Measurements from ENCODE around the gene CTSS. TPM values are rescaled to one million over a fixed set of nuclear protein-coding genes. Genes with fewer than 3 reads are reported as not detected.
"Not testable (repeated sequence)": the region's sequence is repeated elsewhere in the genome, so short reads cannot be mapped to it uniquely, and the experiment has no call there.

The CTSS gene
- total RNA-seq, 2 donors from 2014 or later: 11.3 to 24.6 TPM

DNA sequence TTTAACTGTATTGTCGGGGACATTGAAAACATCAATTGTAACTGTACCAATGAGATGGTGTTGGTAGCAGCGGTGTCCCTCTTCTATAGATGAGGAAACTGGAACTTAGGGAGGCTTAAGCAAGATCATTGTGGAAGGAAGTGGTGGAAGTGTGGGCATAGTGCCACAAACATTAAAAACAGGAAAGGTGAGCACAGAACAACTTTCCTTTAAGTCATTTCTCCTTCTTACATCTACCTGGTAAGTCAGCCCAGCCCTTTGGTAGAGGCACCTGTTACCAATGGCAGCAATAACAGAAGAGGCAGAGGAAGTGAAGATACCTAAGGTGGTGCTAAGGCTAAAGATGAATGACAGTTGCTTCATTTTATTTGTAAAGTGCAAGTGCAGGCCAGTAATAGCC is 12.0 kb upstream of the CTSS start:
- intact Hi-C loops (cut with DNase I): no loop called here
- no peak for DNase-seq (ENCODE audit: low spot score)
- Histone ChIP-seq H3K27me3 (replicated peaks; ENCODE audit: insufficient read depth) (no peaks in the 10 kb centered on the region), H3K4me1 (replicated peaks) (no peaks in the 10 kb centered on the region), H3K27ac (no peak overlapping the region), H3K36me3 (no peaks in the 10 kb centered on the region), H3K4me3 (no peak overlapping the region), H3K9me3 (no peaks in the 10 kb centered on the region)
- WGBS: 87% methylated on average over 2 of the region's 2 CpGs
- no peak for TF ChIP-seq CTCF (IDR thresholded peaks at IDR 0.05)
- TF ChIP-seq POLR2A (IDR thresholded peaks at IDR 0.05): no peak
- TF ChIP-seq POLR2AphosphoS5 (IDR thresholded peaks at IDR 0.05): no peak

DNA sequence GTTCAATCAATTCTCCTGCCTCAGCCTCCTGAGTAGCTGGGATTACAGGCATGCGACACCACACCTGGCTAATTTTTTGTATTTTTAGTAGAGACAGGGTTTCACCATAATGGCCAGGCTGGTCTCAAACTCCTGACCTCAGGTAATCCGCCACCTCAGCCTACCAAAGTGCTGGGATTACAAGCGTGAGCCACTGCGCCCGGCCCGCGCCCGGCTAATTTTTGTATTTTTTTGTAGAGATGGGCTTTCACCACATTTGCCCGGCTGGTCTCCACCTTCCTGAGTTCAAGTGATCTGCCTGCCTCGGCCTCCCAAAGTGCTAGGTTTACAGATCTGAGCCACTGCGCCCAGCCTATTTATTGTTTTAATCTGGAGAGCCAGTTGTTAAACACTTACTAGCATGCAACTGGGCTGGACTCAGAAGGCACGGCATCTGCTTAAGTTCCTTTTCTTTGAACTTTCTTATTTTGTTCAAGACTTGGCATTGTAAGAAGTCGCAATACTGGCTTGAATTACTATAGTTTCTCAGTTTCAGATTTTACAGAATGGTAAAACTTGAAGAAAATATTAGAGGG is 10.4 kb upstream of the CTSS start:
- H3K27ac ChIP-seq; H3K4me3 ChIP-seq; H3K36me3 ChIP-seq; H3K9me3 ChIP-seq; H3K27me3 ChIP-seq (replicated peaks; ENCODE audit: insufficient read depth); intact Hi-C loops (cut with DNase I); DNase-seq (ENCODE audit: low spot score); H3K4me1 ChIP-seq (replicated peaks): not testable (repeated sequence)
- WGBS: 90% methylated on average over 13 of the region's 13 CpGs

DNA sequence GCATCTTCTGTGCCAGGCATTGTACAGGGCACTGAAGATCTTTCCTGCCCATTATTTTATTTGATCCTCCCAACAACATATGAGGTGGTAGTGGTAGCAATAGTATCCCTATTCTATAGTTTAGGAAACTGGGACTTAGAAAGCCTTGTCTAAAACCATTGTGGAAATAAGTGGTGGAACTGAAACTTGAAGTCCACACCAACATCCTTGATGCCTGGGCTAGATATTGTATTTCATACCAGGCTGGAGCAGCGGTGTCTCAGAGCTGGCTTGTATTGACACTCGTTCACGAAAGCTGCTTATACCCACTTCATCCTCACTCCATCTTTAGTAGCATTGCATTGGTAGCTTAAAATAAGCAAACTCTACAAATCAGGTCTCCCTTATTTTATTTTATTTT is 9.7 kb upstream of the CTSS start:
- Histone ChIP-seq H3K4me3 (no peak overlapping the region), H3K36me3 (no peaks in the 10 kb centered on the region), H3K27ac (no peak overlapping the region), H3K9me3 (no peaks in the 10 kb centered on the region), H3K4me1 (replicated peaks) (no peaks in the 10 kb centered on the region), H3K27me3 (replicated peaks; ENCODE audit: insufficient read depth) (no peaks in the 10 kb centered on the region)
- no peak for DNase-seq (ENCODE audit: low spot score)
- 92% methylated on average over 3 of the region's 3 CpGs for WGBS
- intact Hi-C loops (cut with DNase I): no loop called here
- TF ChIP-seq CTCF (IDR thresholded peaks at IDR 0.05): no peak
- no peak for TF ChIP-seq POLR2AphosphoS5 (IDR thresholded peaks at IDR 0.05)
- TF ChIP-seq POLR2A (IDR thresholded peaks at IDR 0.05): no peak

DNA sequence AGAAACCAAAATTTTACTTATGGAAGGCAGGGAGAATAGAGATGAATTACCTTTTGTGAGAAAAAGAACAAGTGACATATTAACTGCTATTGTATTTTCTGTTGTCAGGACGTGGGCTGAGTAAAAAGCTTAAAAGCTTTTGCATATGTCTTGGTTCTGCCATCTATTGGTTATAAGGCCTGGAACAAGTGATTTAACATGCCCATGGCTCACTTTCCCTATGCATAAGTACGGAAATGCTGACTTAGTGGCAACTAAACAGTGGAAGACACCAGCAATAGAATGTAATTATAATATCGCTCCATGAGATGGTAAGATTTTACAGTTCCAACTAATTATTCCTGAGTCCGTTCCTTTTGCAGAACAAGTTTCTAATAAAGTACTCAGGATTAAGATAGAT is 6.7 kb upstream of the CTSS start:
- 83% methylated on average over 4 of the region's 4 CpGs for WGBS
- no peak for TF ChIP-seq CTCF (IDR thresholded peaks at IDR 0.05)
- H3K4me1 ChIP-seq (replicated peaks): no peaks in the 10 kb centered on the region
- no peaks in the 10 kb centered on the region for H3K36me3 ChIP-seq
- no peaks in the 10 kb centered on the region for H3K9me3 ChIP-seq
- H3K27ac ChIP-seq: no peak overlapping the region
- H3K4me3 ChIP-seq: no peak overlapping the region
- H3K27me3 ChIP-seq (replicated peaks; ENCODE audit: insufficient read depth): no peaks in the 10 kb centered on the region
- DNase-seq (ENCODE audit: low spot score): no peak
- intact Hi-C loops (cut with DNase I): no loop called here

DNA sequence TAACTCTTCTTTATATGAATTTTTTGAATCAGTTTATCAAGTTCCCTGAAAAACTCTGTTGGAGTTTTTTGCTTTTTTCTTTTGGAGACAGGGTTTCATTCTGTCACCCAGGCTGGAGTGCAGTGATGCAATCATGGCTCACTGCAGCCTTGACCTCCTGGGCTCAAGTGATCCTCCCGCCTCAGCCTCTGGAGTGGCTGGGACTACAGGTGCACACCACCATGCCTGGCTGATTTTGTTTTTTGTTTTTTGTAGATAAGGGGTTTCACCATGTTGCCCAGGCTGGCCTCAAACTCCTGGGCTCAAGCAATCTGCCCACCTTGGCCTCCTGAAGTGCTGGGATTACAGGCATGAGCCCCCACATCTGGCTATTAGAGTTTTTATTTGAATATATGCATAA is 2.1 kb upstream of the CTSS start:
- DNase-seq (ENCODE audit: low spot score); H3K36me3 ChIP-seq; H3K4me1 ChIP-seq (replicated peaks); H3K27ac ChIP-seq; H3K4me3 ChIP-seq; H3K27me3 ChIP-seq (replicated peaks; ENCODE audit: insufficient read depth); intact Hi-C loops (cut with DNase I); H3K9me3 ChIP-seq: not testable (repeated sequence)
- WGBS: 100% methylated on average over 1 of the region's 1 CpG

- 88% methylated on average over 1 of the region's 1 CpG for WGBS
- intact Hi-C loops (cut with DNase I): not testable (repeated sequence)
Observed at GRCh38 chr1:150765977-150766301, 361 bp upstream of the CTSS start.

More at GRCh38 chr1:150765977-150766301, 361 bp upstream of the CTSS start:
- not testable (repeated sequence) for H3K36me3 ChIP-seq; H3K4me3 ChIP-seq; DNase-seq (ENCODE audit: low spot score); H3K27me3 ChIP-seq (replicated peaks; ENCODE audit: insufficient read depth); H3K4me1 ChIP-seq (replicated peaks); H3K9me3 ChIP-seq
- H3K27ac ChIP-seq: peak overlapping the region in 1 of 2 donors; percentile 16
